HG03066 (cell line): Measurements from ENCODE around the gene RAPGEF2.

Experiments
- ATAC-seq: cut with Tn5 transposase; IDR thresholded peaks from one replicate; pipeline ENCODE4 v1.9.1; 2021; ENCODE audit warnings: low read depth; ENCODE audit not compliant: unreplicated experiment

RAPGEF2 gene

DNA sequence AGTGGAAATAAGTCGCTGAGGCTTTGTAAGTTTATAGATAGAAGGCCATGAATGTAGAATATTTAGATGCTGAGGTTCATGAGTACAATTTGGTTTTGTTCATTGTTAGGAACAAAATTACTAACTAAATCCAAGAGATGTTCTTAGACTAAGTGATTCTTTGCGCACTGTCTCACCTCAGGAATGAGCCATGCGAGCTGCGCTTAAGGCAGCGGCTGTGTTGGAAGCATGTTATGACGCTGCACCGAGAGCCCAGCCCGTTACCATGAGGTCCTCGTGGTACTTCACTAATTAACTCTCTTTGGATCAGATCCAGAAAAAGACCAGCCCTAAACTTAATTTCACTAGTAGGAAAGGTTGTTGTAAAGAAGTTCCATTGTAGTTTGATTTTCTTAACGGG is 166.2 kb downstream of the RAPGEF2 start:
- ATAC-seq, result no peak

DNA sequence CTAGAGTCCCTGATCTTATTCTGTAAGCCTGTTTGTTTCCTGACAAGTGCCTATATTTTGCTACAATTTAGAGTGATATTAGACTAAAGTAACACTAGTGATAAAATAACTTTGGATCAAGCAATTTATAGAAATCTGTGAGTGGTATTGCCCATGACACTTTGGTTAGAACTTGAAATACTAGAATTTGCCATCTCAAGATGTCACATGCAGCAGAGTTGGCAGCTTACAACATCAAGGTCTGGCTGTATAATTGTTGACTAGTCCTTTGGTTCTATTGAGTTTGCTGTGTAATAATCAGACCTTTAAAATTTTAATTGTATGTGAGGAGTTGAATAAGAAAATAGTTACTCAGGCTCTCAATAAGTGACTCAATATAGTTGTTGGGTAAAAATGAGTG is 167.1 kb downstream of the RAPGEF2 start:
- no peak for ATAC-seq

- no peak for ATAC-seq
Measured at GRCh38 chr4:159271856-159272255, 169.0 kb downstream of the RAPGEF2 start.

DNA sequence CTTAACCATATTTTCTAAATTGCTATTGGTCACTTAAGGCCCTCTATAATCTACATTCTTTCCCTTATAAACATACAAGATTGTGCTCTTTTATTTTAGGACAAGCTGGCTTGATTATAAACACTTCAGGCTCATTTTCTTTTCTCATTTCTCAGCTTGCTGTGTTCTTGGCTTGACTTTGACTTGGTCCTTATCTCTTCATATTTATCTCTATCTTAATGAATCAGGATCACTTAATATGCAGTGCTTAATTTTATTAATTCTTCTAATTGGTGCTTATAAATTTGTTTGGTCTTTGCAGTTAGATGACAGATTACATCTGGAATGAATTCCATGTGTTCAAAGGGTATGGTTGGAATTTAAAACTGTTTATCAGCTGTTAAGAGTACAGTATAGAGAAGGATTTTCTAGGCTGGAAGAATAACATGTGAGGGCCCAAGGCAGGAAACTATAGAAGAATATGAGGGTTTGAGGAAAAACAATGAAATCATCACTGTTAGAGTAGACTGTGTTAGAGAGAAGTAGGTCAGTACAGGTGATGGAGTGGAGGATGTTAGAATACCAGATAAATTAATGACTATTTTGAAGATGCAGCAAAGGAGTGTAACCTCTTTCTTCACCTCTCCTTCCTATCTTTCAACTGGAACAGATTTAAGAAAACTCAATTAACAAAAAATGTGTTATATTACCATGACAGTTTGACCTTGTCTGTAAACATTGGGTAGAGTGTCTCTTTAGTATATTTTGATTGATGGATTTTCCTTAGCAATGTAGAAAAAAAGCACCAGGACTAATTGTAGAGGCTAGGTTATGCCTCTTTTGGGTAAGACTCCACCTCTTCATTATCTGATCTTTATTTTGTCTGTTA is 169.6 kb downstream of the RAPGEF2 start:
- ATAC-seq, result no peak

- ATAC-seq, result no peak
Measured at GRCh38 chr4:159273141-159273438, 170.2 kb downstream of the RAPGEF2 start.

GRCh38 chr4:159273841-159274240 is 171.0 kb downstream of the RAPGEF2 start:
- ATAC-seq, result no peak

- ATAC-seq, result no peak
Measured at GRCh38 chr4:159278399-159278798, 175.5 kb downstream of the RAPGEF2 start.

DNA sequence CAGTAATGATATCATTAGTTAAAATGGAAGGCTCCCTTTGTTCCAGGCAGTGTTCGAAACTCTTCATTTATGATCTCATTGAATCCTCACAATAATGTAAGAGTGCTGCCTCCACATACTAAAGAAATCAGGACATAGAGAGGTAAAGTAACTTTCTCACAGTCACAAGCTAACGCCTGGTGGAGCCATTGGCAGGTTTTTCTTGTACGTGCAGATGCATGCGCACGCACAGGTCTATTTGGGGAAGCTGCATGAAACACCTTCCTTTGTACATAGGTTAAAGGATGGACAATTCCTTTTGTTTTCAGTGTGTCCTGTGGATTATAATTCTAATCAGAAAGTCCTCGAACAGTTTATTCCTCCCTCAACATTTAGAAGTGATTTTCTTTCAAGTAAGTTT is 176.2 kb downstream of the RAPGEF2 start:
- ATAC-seq, result no peak

- no peak for ATAC-seq
Measured at GRCh38 chr4:159280442-159281172, 177.7 kb downstream of the RAPGEF2 start.

GRCh38 chr4:159281771-159282170 is 178.9 kb downstream of the RAPGEF2 start:
- ATAC-seq, result no peak

- no peak for ATAC-seq
Measured at GRCh38 chr4:159282329-159282728, 179.4 kb downstream of the RAPGEF2 start.

DNA sequence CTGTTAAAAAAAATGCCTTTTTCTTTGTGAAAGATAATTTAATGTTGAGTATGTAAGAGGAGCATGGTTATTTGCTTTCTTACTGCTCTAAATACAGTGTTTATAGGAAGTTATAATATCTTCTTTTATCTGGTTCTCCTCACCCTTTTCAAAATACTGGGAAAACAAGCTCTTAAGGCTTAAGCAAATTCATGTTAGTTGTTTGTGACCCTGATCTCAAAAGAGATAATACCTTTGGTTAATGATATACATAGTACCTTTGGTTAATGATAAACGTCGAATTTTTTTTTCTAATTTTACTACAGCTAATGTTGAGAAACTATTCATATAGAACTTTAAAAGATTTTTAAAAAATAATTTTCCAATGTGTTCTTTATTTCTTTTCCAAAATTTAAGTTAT is 180.1 kb downstream of the RAPGEF2 start:
- ATAC-seq, result no peak

DNA sequence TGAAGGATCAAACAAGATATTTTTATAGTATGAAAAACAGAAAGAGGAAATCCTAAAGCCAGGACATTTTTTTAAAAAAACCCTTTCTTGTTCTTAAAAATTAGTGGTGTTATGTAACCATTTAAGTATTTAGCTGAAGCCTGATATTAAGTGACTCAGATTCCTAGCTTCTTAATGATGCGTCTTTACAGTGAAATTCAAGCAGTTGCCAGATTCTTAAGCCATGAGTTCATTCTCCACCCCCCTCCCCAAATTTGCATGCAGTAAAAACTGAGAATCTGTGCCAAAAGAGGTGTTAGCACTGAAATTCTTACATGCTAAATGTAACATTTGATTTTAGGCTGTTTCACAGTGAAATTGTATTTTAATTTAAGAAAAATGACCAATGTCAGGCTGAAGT is 180.8 kb downstream of the RAPGEF2 start:
- ATAC-seq, result no peak

DNA sequence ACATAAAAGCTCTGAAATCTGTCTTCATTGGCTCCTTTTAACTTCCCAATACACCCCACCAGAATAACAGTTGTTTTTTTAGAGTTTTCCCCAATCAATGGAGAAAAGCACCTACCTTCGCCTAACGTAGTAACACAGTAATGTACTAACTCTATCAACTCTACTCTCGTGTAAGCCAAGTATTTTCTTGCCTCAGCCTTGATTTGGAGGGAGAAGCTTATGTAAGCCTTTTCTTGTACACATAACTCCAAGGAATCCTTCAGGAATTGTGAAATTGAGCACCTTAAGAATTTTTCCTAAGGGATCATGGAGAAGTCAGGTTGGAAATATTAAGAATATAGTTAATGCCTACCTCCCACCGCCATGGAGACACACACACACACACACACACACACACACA is 181.2 kb downstream of the RAPGEF2 start:
- ATAC-seq, result no peak

DNA sequence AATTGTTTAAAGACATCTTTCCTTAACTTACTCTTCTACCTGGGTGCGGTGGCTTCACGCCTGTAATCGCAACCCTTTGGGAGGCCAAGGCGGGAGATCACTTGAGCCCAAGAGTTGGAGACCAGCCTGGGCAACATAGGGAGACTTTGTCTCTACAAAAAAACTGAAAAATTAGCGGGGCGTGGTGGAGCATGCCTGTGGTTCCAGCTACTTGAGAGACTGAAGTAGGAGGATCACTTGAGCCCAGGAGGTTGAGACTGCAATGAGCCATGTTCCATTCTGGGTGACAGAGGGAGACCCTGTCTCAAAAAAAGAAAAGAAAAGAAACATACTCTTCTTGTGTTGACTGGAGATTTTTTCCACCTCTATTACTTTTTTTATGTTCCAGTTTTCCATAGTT is 181.9 kb downstream of the RAPGEF2 start:
- no peak for ATAC-seq

- no peak for ATAC-seq
Measured at GRCh38 chr4:159287767-159288166, 184.9 kb downstream of the RAPGEF2 start.

GRCh38 chr4:159289682-159290081 is 186.8 kb downstream of the RAPGEF2 start:
- no peak for ATAC-seq

GRCh38 chr4:159290321-159291030 is 187.6 kb downstream of the RAPGEF2 start:
- ATAC-seq, result no peak

GRCh38 chr4:159291176-159291575 is 188.3 kb downstream of the RAPGEF2 start:
- ATAC-seq, result no peak

DNA sequence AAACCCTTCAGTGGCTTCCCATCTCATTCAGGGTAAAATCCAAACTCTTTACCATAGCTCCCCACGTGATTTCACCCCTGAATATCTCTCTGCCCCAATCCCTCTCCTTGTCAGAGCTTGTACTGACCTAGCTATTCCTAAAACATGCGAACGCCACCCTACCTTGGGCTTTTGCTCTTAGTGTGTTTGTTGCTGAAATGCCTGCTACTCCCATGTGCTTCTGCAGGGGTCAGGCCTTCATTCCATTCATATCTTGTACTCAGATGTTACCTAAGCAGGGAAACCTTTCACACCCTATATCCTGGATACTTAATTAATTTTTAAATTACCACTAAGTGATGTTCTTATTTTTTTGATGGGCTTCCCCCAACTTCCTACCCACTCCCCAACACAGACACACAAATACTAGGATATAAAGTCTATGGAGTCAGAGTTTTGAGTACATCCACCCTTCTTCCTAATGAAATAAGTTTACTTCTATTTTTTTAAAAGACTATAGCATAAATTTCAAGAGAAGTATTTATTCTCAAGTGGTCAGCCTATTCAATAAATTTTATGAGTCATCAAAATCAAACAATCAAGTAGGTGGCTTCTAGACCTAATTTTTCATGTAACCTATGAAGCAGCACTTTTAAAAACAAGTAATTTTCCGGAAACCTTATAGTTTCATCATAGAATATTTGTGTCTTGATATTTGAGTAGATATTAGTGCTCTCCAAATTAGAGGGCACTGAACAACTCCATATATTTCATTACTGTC is 189.4 kb downstream of the RAPGEF2 start:
- ATAC-seq, result no peak
